Left forelimb (tissue), 1 donor: ENCODE results near the gene C19orf73.
"Not testable (repeated sequence)": the region's sequence is repeated elsewhere in the genome, so short reads cannot be mapped to it uniquely, and the experiment has no call there.

Source experiments
- DNase-seq: peaks from one replicate; pipeline ENCODE4 v3.0.0-alpha.2; 2018; ENCODE audit warnings: low spot score

C19orf73 gene

GRCh38 chr19:49148784-49149651, 30.1 kb upstream of the C19orf73 start:
- peak; percentile 95 for DNase-seq

- DNase-seq: no peak
Measured at GRCh38 chr19:49148044-49148682, 29.2 kb upstream of the C19orf73 start.

- not testable (repeated sequence) for DNase-seq
Measured at GRCh38 chr19:49146408-49146770, 27.4 kb upstream of the C19orf73 start.

GRCh38 chr19:49145573-49146407, 26.8 kb upstream of the C19orf73 start:
- peak; percentile 85 for DNase-seq

- peak; percentile 89 for DNase-seq
Measured at GRCh38 chr19:49142866-49143335, 24.0 kb upstream of the C19orf73 start.

GRCh38 chr19:49141352-49141751, 22.4 kb upstream of the C19orf73 start:
- DNase-seq: no peak

- DNase-seq: no peak
Measured at GRCh38 chr19:49140951-49141350, 22.0 kb upstream of the C19orf73 start.

GRCh38 chr19:49136771-49137171, 17.8 kb upstream of the C19orf73 start:
- DNase-seq: peak; percentile 64

GRCh38 chr19:49135686-49136085, 16.7 kb upstream of the C19orf73 start:
- DNase-seq: no peak

GRCh38 chr19:49133621-49134454, 14.9 kb upstream of the C19orf73 start:
- peak; percentile 81 for DNase-seq

- peak; percentile 64 for DNase-seq
Measured at GRCh38 chr19:49132974-49133609, 14.1 kb upstream of the C19orf73 start.

- no peak for DNase-seq
Measured at GRCh38 chr19:49130325-49130724, 11.4 kb upstream of the C19orf73 start.

GRCh38 chr19:49129238-49129583, 10.3 kb upstream of the C19orf73 start:
- no peak for DNase-seq

- DNase-seq: no peak
Measured at GRCh38 chr19:49128545-49129237, 9.7 kb upstream of the C19orf73 start.

GRCh38 chr19:49127674-49128544, 9.0 kb upstream of the C19orf73 start:
- peak; percentile 98 for DNase-seq

GRCh38 chr19:49127225-49127624, 8.3 kb upstream of the C19orf73 start:
- DNase-seq: not testable (repeated sequence)

- no peak for DNase-seq
Measured at GRCh38 chr19:49126575-49126974, 7.6 kb upstream of the C19orf73 start.

- DNase-seq: no peak
Measured at GRCh38 chr19:49125025-49125731, 6.2 kb upstream of the C19orf73 start.

- DNase-seq: not testable (repeated sequence)
Measured at GRCh38 chr19:49123285-49123684, 4.3 kb upstream of the C19orf73 start.
